ENCODE measurements around the gene ULK3. TPM values are rescaled to one million over a fixed set of nuclear protein-coding genes. Genes with fewer than 3 reads are reported as not detected.

The ULK3 gene
- total RNA-seq, 3 donors from 2014 or later: 28.3 to 48.8 (median 48.0) TPM

GRCh38 chr15:74826364-74826819 is 16.6 kb downstream of the ULK3 start, which contains the start of gene CPLX3:
TSS of gene CPLX3 (plus strand) at chr15:74826627. CDS start at chr15:74826704, 77 bp downstream.
- no peaks in the 10 kb centered on the region for H3K9me3 ChIP-seq
- intact Hi-C loops (cut with DNase I; ENCODE audit: low total_unique reads): no loop called here
- no peaks in the 10 kb centered on the region for H3K4me1 ChIP-seq
- peaks cover 5 to 24% of the 10 kb centered on the region in 2 donors for H3K27me3 ChIP-seq
- no peaks in the 10 kb centered on the region for H3K36me3 ChIP-seq
- TF ChIP-seq POLR2AphosphoS5 (IDR thresholded peaks at IDR 0.05) (no peak), CTCF (IDR thresholded peaks at IDR 0.05) (no peak), POLR2A (IDR thresholded peaks at IDR 0.05) (no peak)
- peak within 1 kb of the TSS in 1 of 3 donors; percentile 47 for H3K4me3 ChIP-seq
- DNase-seq (ENCODE audit: low spot score in 2 of 2): no peak
- H3K27ac ChIP-seq: no peak within 1 kb of the TSS

- H3K27ac ChIP-seq: no peak overlapping the region
- TF ChIP-seq POLR2A (IDR thresholded peaks at IDR 0.05) (no peak), POLR2AphosphoS5 (IDR thresholded peaks at IDR 0.05) (no peak), CTCF (IDR thresholded peaks at IDR 0.05) (no peak)
- no peaks in the 10 kb centered on the region for H3K4me1 ChIP-seq
- intact Hi-C loops (cut with DNase I; ENCODE audit: low total_unique reads): no loop called here
- peak overlapping the region in 1 of 3 donors; percentile 47 for H3K4me3 ChIP-seq
- H3K36me3 ChIP-seq: no peaks in the 10 kb centered on the region
- peaks cover 5 to 24% of the 10 kb centered on the region in 2 donors for H3K27me3 ChIP-seq
- no peak for DNase-seq (ENCODE audit: low spot score in 2 of 2)
- H3K9me3 ChIP-seq: no peaks in the 10 kb centered on the region
Observed at GRCh38 chr15:74825866-74826265, 17.1 kb downstream of the ULK3 start.

GRCh38 chr15:74824976-74825375 is 18.0 kb downstream of the ULK3 start:
- intact Hi-C loops (cut with DNase I; ENCODE audit: low total_unique reads): no loop called here
- no peaks in the 10 kb centered on the region for H3K36me3 ChIP-seq
- no peak for DNase-seq (ENCODE audit: low spot score in 2 of 2)

GRCh38 chr15:74823324-74823723 is 19.6 kb downstream of the ULK3 start:
- intact Hi-C loops (cut with DNase I; ENCODE audit: low total_unique reads): no loop called here
- no peak overlapping the region for H3K27ac ChIP-seq
- H3K4me1 ChIP-seq: no peaks in the 10 kb centered on the region
- H3K36me3 ChIP-seq: no peaks in the 10 kb centered on the region
- H3K9me3 ChIP-seq: no peaks in the 10 kb centered on the region
- no peak overlapping the region for H3K4me3 ChIP-seq
- H3K27me3 ChIP-seq: peaks cover 5 to 17% of the 10 kb centered on the region in 2 donors
- TF ChIP-seq POLR2A (IDR thresholded peaks at IDR 0.05) (no peak), CTCF (IDR thresholded peaks at IDR 0.05) (no peak), POLR2AphosphoS5 (IDR thresholded peaks at IDR 0.05) (no peak)
- DNase-seq (ENCODE audit: low spot score in 2 of 2): no peak

More at GRCh38 chr15:74824976-74825375, 18.0 kb downstream of the ULK3 start:
- TF ChIP-seq POLR2AphosphoS5 (IDR thresholded peaks at IDR 0.05): no peak
- no peaks in the 10 kb centered on the region for H3K9me3 ChIP-seq
- H3K27ac ChIP-seq: no peak overlapping the region
- H3K4me1 ChIP-seq: no peaks in the 10 kb centered on the region
- no peak overlapping the region for H3K4me3 ChIP-seq
- H3K27me3 ChIP-seq: peaks cover 5 to 24% of the 10 kb centered on the region in 2 donors

- H3K9me3 ChIP-seq: no peaks in the 10 kb centered on the region
- H3K4me1 ChIP-seq: no peaks in the 10 kb centered on the region
- H3K27ac ChIP-seq: no peak overlapping the region
- intact Hi-C loops (cut with DNase I; ENCODE audit: low total_unique reads): no loop called here
- peaks cover 5 to 6% of the 10 kb centered on the region in 2 donors for H3K27me3 ChIP-seq
- no peak overlapping the region for H3K4me3 ChIP-seq
- TF ChIP-seq POLR2AphosphoS5 (IDR thresholded peaks at IDR 0.05): no peak
- no peak for TF ChIP-seq POLR2A (IDR thresholded peaks at IDR 0.05)
- TF ChIP-seq CTCF (IDR thresholded peaks at IDR 0.05): no peak
- no peaks in the 10 kb centered on the region for H3K36me3 ChIP-seq
- no peak for DNase-seq (ENCODE audit: low spot score in 2 of 2)
Observed at GRCh38 chr15:74822233-74822632, 20.7 kb downstream of the ULK3 start.

- Histone ChIP-seq H3K4me3 (no peak overlapping the region), H3K4me1 (no peaks in the 10 kb centered on the region), H3K9me3 (no peaks in the 10 kb centered on the region), H3K27me3 (peaks cover 1 to 3% of the 10 kb centered on the region in 2 donors), H3K27ac (no peak overlapping the region), H3K36me3 (no peaks in the 10 kb centered on the region)
- intact Hi-C loops (cut with DNase I; ENCODE audit: low total_unique reads): no loop called here
- DNase-seq (ENCODE audit: low spot score in 2 of 2): no peak
- TF ChIP-seq CTCF (IDR thresholded peaks at IDR 0.05): no peak
- no peak for TF ChIP-seq POLR2A (IDR thresholded peaks at IDR 0.05)
- no peak for TF ChIP-seq POLR2AphosphoS5 (IDR thresholded peaks at IDR 0.05)
Observed at GRCh38 chr15:74821790-74822158, 21.2 kb downstream of the ULK3 start.
